ENCODE results near the gene CAMSAP3. TPM values are rescaled to one million over a fixed set of nuclear protein-coding genes. Genes with fewer than 3 reads are reported as not detected.

The CAMSAP3 gene
- total RNA-seq, 1 donor from 2014 or later: 4.1 TPM

DNA sequence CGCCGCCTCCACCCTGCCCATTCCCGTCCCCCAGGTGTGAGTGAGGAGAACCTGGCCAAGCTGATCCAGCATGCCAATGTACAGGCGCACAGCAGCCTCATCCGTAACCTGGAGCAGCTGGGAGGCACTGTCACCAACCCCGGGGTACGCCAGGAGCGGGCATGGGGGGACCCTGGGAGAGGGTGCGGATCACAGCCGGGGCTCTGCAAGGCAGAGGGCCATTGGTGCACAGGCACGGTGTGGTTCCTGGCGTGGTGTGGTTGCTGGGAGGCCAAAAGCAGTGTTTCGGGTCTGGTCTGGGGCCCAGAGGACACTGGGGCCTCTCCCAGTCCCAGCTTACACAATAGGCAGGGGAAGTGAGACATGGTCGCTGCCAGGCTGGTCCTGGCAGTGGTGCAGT is 49.5 kb downstream of the CAMSAP3 start:
- H3K9me3 ChIP-seq (ENCODE audit: insufficient read depth, low read depth, low read length): peaks cover 1% of the 10 kb centered on the region
- Mint-ChIP-seq H3K27me3 (ENCODE audit: low read depth, unreplicated experiment) (peaks cover 6% of the 10 kb centered on the region), H3K9me3 (ENCODE audit: unreplicated experiment) (no peaks in the 10 kb centered on the region), H3K36me3 (ENCODE audit: low read depth, unreplicated experiment) (peaks cover 1% of the 10 kb centered on the region), H3K4me1 (ENCODE audit: low read depth, unreplicated experiment) (no peaks in the 10 kb centered on the region), H3K4me3 (ENCODE audit: unreplicated experiment) (no peak overlapping the region), H3K27ac (ENCODE audit: unreplicated experiment) (no peak overlapping the region)
- no peak overlapping the region for H3K4me2 ChIP-seq (ENCODE audit: low read length)
- H3K4me3 ChIP-seq (ENCODE audit: insufficient read depth, low read depth, low read length): no peak overlapping the region
- no peak for DNase-seq (ENCODE audit: low read depth)
- no peak for FAIRE-seq
- no peaks in the 10 kb centered on the region for H3K36me3 ChIP-seq (ENCODE audit: insufficient read depth, low read length)
- H3K27me3 ChIP-seq (ENCODE audit: insufficient read depth, low read length): no peaks in the 10 kb centered on the region
- TF ChIP-seq, protein P1, sequence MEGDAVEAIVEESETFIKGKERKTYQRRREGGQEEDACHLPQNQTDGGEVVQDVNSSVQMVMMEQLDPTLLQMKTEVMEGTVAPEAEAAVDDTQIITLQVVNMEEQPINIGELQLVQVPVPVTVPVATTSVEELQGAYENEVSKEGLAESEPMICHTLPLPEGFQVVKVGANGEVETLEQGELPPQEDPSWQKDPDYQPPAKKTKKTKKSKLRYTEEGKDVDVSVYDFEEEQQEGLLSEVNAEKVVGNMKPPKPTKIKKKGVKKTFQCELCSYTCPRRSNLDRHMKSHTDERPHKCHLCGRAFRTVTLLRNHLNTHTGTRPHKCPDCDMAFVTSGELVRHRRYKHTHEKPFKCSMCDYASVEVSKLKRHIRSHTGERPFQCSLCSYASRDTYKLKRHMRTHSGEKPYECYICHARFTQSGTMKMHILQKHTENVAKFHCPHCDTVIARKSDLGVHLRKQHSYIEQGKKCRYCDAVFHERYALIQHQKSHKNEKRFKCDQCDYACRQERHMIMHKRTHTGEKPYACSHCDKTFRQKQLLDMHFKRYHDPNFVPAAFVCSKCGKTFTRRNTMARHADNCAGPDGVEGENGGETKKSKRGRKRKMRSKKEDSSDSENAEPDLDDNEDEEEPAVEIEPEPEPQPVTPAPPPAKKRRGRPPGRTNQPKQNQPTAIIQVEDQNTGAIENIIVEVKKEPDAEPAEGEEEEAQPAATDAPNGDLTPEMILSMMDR (IDR thresholded peaks at IDR 0.05; ENCODE audit: insufficient read depth, low read depth, low read length): no peak
- TF ChIP-seq EZH2 (IDR thresholded peaks at IDR 0.05; ENCODE audit: insufficient read depth, low read length): no peak
- H2AFZ ChIP-seq (ENCODE audit: low read depth, low read length): no peak overlapping the region
- no peaks in the 10 kb centered on the region for H4K20me1 ChIP-seq (ENCODE audit: insufficient read depth, low read length)
- H3K27ac ChIP-seq (ENCODE audit: low read depth, low read length): no peak overlapping the region
- no peak overlapping the region for H3K9ac ChIP-seq (ENCODE audit: low read length)
- H3K79me2 ChIP-seq (ENCODE audit: insufficient read depth, low read length): no peaks in the 10 kb centered on the region
- no peaks in the 10 kb centered on the region for H3K4me1 ChIP-seq (ENCODE audit: insufficient read depth, low read length)

DNA sequence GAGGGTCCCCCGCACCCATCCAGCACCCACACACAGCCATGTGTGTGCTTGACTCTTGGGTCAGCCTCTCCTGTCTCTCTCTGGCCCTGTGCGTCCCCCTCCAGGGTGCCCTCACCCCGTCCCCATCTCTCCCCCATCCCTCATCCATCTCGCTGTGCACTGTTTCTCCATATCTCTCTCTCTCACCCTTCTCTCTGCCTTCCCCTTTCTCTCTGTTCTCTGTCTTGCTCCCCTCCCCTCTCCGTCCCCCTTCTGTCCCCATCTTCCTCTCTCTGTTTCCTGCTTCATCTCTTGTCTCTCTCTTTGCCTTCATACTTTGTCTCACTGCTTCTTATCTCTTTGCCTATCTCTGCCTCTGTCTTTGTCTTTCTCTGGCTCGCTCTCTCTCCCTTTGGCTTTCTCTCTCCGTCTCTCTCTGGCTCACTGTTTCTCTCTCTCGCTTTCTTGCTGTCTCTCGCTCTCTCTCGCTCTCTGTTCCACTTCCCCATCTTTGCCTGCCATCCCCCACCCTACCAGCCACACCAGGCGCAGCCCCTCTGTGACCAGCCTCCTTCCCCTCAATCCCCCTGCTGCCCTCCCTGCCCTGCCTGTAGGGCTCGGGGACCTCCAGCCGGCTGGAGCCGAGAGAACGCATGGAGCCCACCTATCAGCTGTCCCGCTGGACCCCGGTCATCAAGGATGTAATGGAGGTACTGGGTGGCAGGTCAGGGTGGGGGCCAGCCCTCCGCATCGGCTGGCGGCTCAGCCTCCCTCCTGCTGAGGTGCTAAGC is 50.2 kb downstream of the CAMSAP3 start:
- Histone ChIP-seq H3K4me2 (ENCODE audit: low read length) (no peak overlapping the region), H4K20me1 (ENCODE audit: insufficient read depth, low read length) (no peaks in the 10 kb centered on the region), H3K9ac (ENCODE audit: low read length) (no peak overlapping the region), H2AFZ (ENCODE audit: low read depth, low read length) (no peak overlapping the region), H3K9me3 (ENCODE audit: insufficient read depth, low read depth, low read length) (no peaks in the 10 kb centered on the region), H3K27me3 (ENCODE audit: insufficient read depth, low read length) (peaks cover 1% of the 10 kb centered on the region), H3K4me1 (ENCODE audit: insufficient read depth, low read length) (no peaks in the 10 kb centered on the region), H3K36me3 (ENCODE audit: insufficient read depth, low read length) (no peaks in the 10 kb centered on the region), H3K4me3 (ENCODE audit: insufficient read depth, low read depth, low read length) (no peak overlapping the region), H3K79me2 (ENCODE audit: insufficient read depth, low read length) (no peaks in the 10 kb centered on the region), H3K27ac (ENCODE audit: low read depth, low read length) (no peak overlapping the region)
- H3K36me3 Mint-ChIP-seq (ENCODE audit: low read depth, unreplicated experiment): peaks cover 1% of the 10 kb centered on the region
- H3K9me3 Mint-ChIP-seq (ENCODE audit: unreplicated experiment): no peaks in the 10 kb centered on the region
- H3K27ac Mint-ChIP-seq (ENCODE audit: unreplicated experiment): no peak overlapping the region
- no peaks in the 10 kb centered on the region for H3K4me1 Mint-ChIP-seq (ENCODE audit: low read depth, unreplicated experiment)
- DNase-seq (ENCODE audit: low read depth): no peak
- no peak overlapping the region for H3K4me3 Mint-ChIP-seq (ENCODE audit: unreplicated experiment)
- no peak for FAIRE-seq
- no peak for TF ChIP-seq EZH2 (IDR thresholded peaks at IDR 0.05; ENCODE audit: insufficient read depth, low read length)
- TF ChIP-seq, protein P1 (IDR thresholded peaks at IDR 0.05; ENCODE audit: insufficient read depth, low read depth, low read length): no peak
- peaks cover 8% of the 10 kb centered on the region for H3K27me3 Mint-ChIP-seq (ENCODE audit: low read depth, unreplicated experiment)

DNA sequence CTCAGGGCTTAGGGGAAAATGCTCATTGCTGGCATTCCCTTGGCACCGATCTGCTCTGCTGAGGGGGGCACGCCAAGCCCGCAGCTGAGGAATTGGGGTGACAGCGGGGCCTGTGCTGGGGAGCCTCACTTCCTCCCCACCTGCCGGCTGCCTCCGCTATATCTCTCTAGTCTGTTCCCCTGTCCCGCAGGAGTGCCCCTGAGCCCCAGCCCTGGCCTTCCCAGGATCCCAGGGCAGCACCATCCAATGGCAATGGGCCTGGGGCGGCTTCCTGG is 50.7 kb downstream of the CAMSAP3 start:
- H3K4me3 ChIP-seq (ENCODE audit: insufficient read depth, low read depth, low read length): no peak overlapping the region
- no peak overlapping the region for H3K27ac ChIP-seq (ENCODE audit: low read depth, low read length)
- no peaks in the 10 kb centered on the region for H3K36me3 ChIP-seq (ENCODE audit: insufficient read depth, low read length)
- H2AFZ ChIP-seq (ENCODE audit: low read depth, low read length): no peak overlapping the region
- TF ChIP-seq, protein P1 (IDR thresholded peaks at IDR 0.05; ENCODE audit: insufficient read depth, low read depth, low read length): no peak
- TF ChIP-seq EZH2 (IDR thresholded peaks at IDR 0.05; ENCODE audit: insufficient read depth, low read length): no peak
- FAIRE-seq (no peak), DNase-seq (ENCODE audit: low read depth) (no peak)
- no peaks in the 10 kb centered on the region for H3K79me2 ChIP-seq (ENCODE audit: insufficient read depth, low read length)
- no peaks in the 10 kb centered on the region for H4K20me1 ChIP-seq (ENCODE audit: insufficient read depth, low read length)
- H3K27me3 Mint-ChIP-seq (ENCODE audit: low read depth, unreplicated experiment): peaks cover 11% of the 10 kb centered on the region
- H3K9ac ChIP-seq (ENCODE audit: low read length): no peak overlapping the region
- peaks cover 2% of the 10 kb centered on the region for H3K27me3 ChIP-seq (ENCODE audit: insufficient read depth, low read length)
- no peak overlapping the region for H3K27ac Mint-ChIP-seq (ENCODE audit: unreplicated experiment)
- H3K4me1 ChIP-seq (ENCODE audit: insufficient read depth, low read length): no peaks in the 10 kb centered on the region
- no peak overlapping the region for H3K4me2 ChIP-seq (ENCODE audit: low read length)
- no peaks in the 10 kb centered on the region for H3K4me1 Mint-ChIP-seq (ENCODE audit: low read depth, unreplicated experiment)
- H3K4me3 Mint-ChIP-seq (ENCODE audit: unreplicated experiment): no peak overlapping the region
- no peaks in the 10 kb centered on the region for H3K9me3 Mint-ChIP-seq (ENCODE audit: unreplicated experiment)
- peaks cover 1% of the 10 kb centered on the region for H3K36me3 Mint-ChIP-seq (ENCODE audit: low read depth, unreplicated experiment)
- no peaks in the 10 kb centered on the region for H3K9me3 ChIP-seq (ENCODE audit: insufficient read depth, low read depth, low read length)

All from astrocyte (in vitro differentiated cells and primary cell).